B cell (primary cell): ENCODE results near the gene CERK. TPM values are rescaled to one million over a fixed set of nuclear protein-coding genes. Genes with fewer than 3 reads are reported as not detected.

ENCODE experiments used
- ATAC-seq: fragments of 200-7000 bp; cut with Tn5 transposase; one replicate; pipeline ENCODE4 v1.10.0; 2021; ENCODE audit warnings: low read depth, mild to moderate bottlenecking, moderate number of reproducible peaks, moderate library complexity
- CTCF ChIA-PET: fragments of 350-600 bp; sonication (Branson Sonifier 250); formaldehyde crosslinking; loops from one replicate; lab custom pipeline; 2021; ENCODE audit warnings: antibody characterized with exemption, inconsistent platforms; lab: Charles Lee
- POLR2A ChIA-PET: fragments of 350-600 bp; sonication (Branson Sonifier 250); formaldehyde crosslinking; loops from one replicate; lab custom pipeline; 2021; ENCODE audit warnings: antibody characterized with exemption; lab: Charles Lee
- DNase-seq: peaks from one replicate; pipeline ENCODE4 v3.0.0; 2013
- H2AFZ ChIP-seq: 2 replicates; pipeline ENCODE4 v1.6.1; 2012; ENCODE audit warnings: mild to moderate bottlenecking, low read depth, low read length; ENCODE audit not compliant: insufficient read depth, poor library complexity, severe bottlenecking
- H3K27ac ChIP-seq, 2 donors: 1 replicate in 1 of 2; 2 replicates in 1 of 2; pipeline ENCODE4 v1.5.1; 2012 to 2013; ENCODE audit warnings: low read length in 2 of 2, mild to moderate bottlenecking in 2 of 2, moderate library complexity in 1 of 2
- H3K27me3 ChIP-seq, 4 experiments: fragments of 200-600 bp in 1 of 4; sonication (generic) in 1 of 4; replicated peaks in 1 of 4; 1 replicate in 2 of 4; 2 replicates in 2 of 4; pipeline versions ENCODE4 v1.6.1 to v1.7.0; 2013 to 2016; ENCODE audit warnings: low read length in 3 of 4, mild to moderate bottlenecking in 2 of 4, mixed read lengths in 1 of 4, moderate library complexity in 1 of 4; ENCODE audit not compliant: insufficient read depth in 4 of 4, control insufficient read depth in 3 of 4; ENCODE audit errors: control extremely low read depth in 1 of 4
- H3K36me3 ChIP-seq, 2 experiments: replicated peaks in 1 of 2; 1 replicate in 1 of 2; 2 replicates in 1 of 2; pipeline versions ENCODE4 v1.6.1 to v1.7.1; 2013; ENCODE audit warnings: low read length in 1 of 2; ENCODE audit not compliant: insufficient read depth in 2 of 2, control insufficient read depth in 1 of 2; ENCODE audit errors: control extremely low read depth in 1 of 2, extremely low read depth in 1 of 2
- H3K4me1 ChIP-seq, 2 donors: fragments of 200-600 bp in 1 of 2; sonication (generic) in 1 of 2; 1 replicate in 1 of 2; 2 replicates in 1 of 2; pipeline versions ENCODE4 v1.5.1 to v1.6.1; 2013 to 2017; ENCODE audit warnings: low read length in 2 of 2; ENCODE audit not compliant: control insufficient read depth in 2 of 2, insufficient read depth in 2 of 2
- H3K4me2 ChIP-seq: replicated peaks from 2 replicates; pipeline ENCODE3; 2012; ENCODE audit warnings: mild to moderate bottlenecking, low read depth, low read length; ENCODE audit not compliant: poor library complexity, severe bottlenecking
- H3K4me3 ChIP-seq, 5 experiments: fragments of 200-600 bp in 1 of 5; sonication (generic) in 1 of 5; 1 replicate in 3 of 5; 2 replicates in 2 of 5; pipeline versions ENCODE4 v1.5.1 to v1.7.0; 2011 to 2016; ENCODE audit warnings: low read length in 4 of 5, mild to moderate bottlenecking in 4 of 5, low read depth in 2 of 5, control low read depth in 1 of 5, moderate library complexity in 1 of 5; ENCODE audit not compliant: insufficient read depth in 1 of 5; ENCODE audit errors: control extremely low read depth in 1 of 5, extremely low read depth in 1 of 5
- H3K79me2 ChIP-seq: fragments of 200-600 bp; sonication (generic); one replicate; pipeline ENCODE4 v1.6.0; 2016; ENCODE audit warnings: low read length; ENCODE audit not compliant: control insufficient read depth, insufficient read depth
- H3K9ac ChIP-seq: fragments of 200-600 bp; sonication (generic); 2 replicates; pipeline ENCODE4 v1.6.1; 2017; ENCODE audit warnings: mild to moderate bottlenecking, low read length, moderate library complexity
- H3K9me3 ChIP-seq, 3 donors: one replicate each; pipeline versions ENCODE4 v1.6.1 to v1.7.1; 2013; ENCODE audit warnings: low read length in 2 of 3; ENCODE audit not compliant: control insufficient read depth in 2 of 3, insufficient read depth in 1 of 3; ENCODE audit errors: control extremely low read depth in 1 of 3
- H4K20me1 ChIP-seq: 2 replicates; pipeline ENCODE4 v1.6.0; 2012; ENCODE audit warnings: mild to moderate bottlenecking, low read length; ENCODE audit not compliant: insufficient read depth, control insufficient read depth, poor library complexity, severe bottlenecking
- H3K27ac Mint-ChIP-seq: one replicate; pipeline ENCODE4 v1.8.0; 2021; ENCODE audit warnings: mixed read lengths
- H3K27me3 Mint-ChIP-seq: one replicate; pipeline ENCODE4 v1.8.0; 2021; ENCODE audit warnings: mixed read lengths
- H3K4me1 Mint-ChIP-seq: one replicate; pipeline ENCODE4 v1.8.0; 2021; ENCODE audit warnings: mixed read lengths
- H3K4me3 Mint-ChIP-seq: one replicate; pipeline ENCODE4 v1.8.0; 2021; ENCODE audit warnings: mixed read lengths
- H3K9me3 Mint-ChIP-seq: one replicate; pipeline ENCODE4 v1.8.0; 2022; ENCODE audit warnings: mixed read lengths; ENCODE audit not compliant: insufficient read depth
- EZH2 ChIP-seq: IDR thresholded peaks from 2 replicates; pipeline ENCODE4 v1.6.1; 2012; ENCODE audit warnings: borderline replicate concordance, low read depth, mild to moderate bottlenecking, moderate library complexity, low read length; ENCODE audit not compliant: insufficient read depth, poor library complexity, severe bottlenecking
- WGBS: methylation state at CpG from one replicate; pipeline ENCODE4 v1.1.5; 2013; ENCODE audit warnings: missing lambda C conversion rate; ENCODE audit not compliant: insufficient coverage; 5-methylcytosine and 5-hydroxymethylcytosine counted together
- intact Hi-C: fragments of 100-400 bp; cut with micrococcal nuclease; formaldehyde crosslinking; loops from one replicate; pipeline ENCODE4 v1.10.0; 2022
- polyA plus RNA-seq: library from polyadenylated mRNA; depleted of rRNA; stranded (reverse); fragments of >200 nt; gene quantifications from 2 replicates; pipeline ENCODE4 v1.2.3, GENCODE V29; 2012
- total RNA-seq, 2 donors: library from RNA; stranded (reverse); fragments of 120-200 nt in 1 of 2; gene quantifications; 1 replicate in 1 of 2; 2 replicates in 1 of 2; pipeline versions ENCODE4 v1.2.3 to v1.2.4, GENCODE V29; 2013 to 2022
- TF ChIP-seq, protein P1 (sequence below): fragments of 200-600 bp; IDR thresholded peaks from one replicate; pipeline ENCODE4 v1.8.0; 2022; ENCODE audit warnings: antibody characterized with exemption, mild to moderate bottlenecking

CERK gene
- total and polyA plus RNA-seq, 2 donors (not counting 1 experiment from before 2014, with no cell fraction given) = 23.2 to 48.3 TPM

DNA sequence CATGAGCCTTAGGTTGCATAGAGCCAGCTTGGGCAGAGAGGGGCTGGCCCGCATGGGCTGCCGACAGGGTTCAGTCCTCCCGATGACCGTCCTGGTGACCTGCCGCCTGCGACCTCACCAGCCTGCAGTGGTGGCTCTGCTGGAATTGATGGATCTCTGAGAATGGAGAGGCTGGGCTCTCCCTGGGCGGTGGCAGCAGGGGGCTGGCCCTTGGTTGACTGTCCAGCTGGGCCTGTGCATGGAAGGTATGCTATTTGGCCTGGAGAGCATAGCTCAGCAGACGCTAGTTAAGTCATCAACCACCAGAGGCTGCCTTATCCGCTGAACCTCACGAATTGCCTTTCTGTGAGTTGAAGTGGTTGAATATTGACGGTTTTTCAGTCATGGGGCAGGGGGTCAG is 98.2 kb downstream of the CERK start:
- DNase-seq = no peak
- peaks cover 62% of the 10 kb centered on the region for H4K20me1 ChIP-seq

GRCh38 chr22:46638601-46639431 is 99.2 kb downstream of the CERK start:
- Histone ChIP-seq H2AFZ (no peak overlapping the region), H4K20me1 (peaks cover 57% of the 10 kb centered on the region), H3K9ac (no peak overlapping the region), H3K9me3 (no peaks in the 10 kb centered on the region), H3K36me3 (peaks cover 0 to 16% of the 10 kb centered on the region in 2 experiments), H3K79me2 (peaks cover 40% of the 10 kb centered on the region), H3K4me3 (no peak overlapping the region), H3K27me3 (no peaks in the 10 kb centered on the region), H3K4me1 (no peaks in the 10 kb centered on the region), H3K4me2 (no peak overlapping the region), H3K27ac (no peak overlapping the region)
- Mint-ChIP-seq H3K4me3 (no peak overlapping the region), H3K27ac (peak overlapping the region; percentile 5), H3K4me1 (peaks cover 16% of the 10 kb centered on the region), H3K27me3 (no peaks in the 10 kb centered on the region), H3K9me3 (no peaks in the 10 kb centered on the region)
- 84% methylated on average over 18 of the region's 18 CpGs for WGBS
- POLR2A ChIA-PET = no interaction called here
- TF ChIP-seq, protein P1, sequence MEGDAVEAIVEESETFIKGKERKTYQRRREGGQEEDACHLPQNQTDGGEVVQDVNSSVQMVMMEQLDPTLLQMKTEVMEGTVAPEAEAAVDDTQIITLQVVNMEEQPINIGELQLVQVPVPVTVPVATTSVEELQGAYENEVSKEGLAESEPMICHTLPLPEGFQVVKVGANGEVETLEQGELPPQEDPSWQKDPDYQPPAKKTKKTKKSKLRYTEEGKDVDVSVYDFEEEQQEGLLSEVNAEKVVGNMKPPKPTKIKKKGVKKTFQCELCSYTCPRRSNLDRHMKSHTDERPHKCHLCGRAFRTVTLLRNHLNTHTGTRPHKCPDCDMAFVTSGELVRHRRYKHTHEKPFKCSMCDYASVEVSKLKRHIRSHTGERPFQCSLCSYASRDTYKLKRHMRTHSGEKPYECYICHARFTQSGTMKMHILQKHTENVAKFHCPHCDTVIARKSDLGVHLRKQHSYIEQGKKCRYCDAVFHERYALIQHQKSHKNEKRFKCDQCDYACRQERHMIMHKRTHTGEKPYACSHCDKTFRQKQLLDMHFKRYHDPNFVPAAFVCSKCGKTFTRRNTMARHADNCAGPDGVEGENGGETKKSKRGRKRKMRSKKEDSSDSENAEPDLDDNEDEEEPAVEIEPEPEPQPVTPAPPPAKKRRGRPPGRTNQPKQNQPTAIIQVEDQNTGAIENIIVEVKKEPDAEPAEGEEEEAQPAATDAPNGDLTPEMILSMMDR = no peak
- no peak for TF ChIP-seq EZH2
- ATAC-seq (peak; percentile 17), DNase-seq (peak; percentile 39)
- intact Hi-C loops = no loop called here
- CTCF ChIA-PET = no interaction called here

More for the DNA sequence above, 98.2 kb downstream of the CERK start:
- Histone ChIP-seq H3K27me3 (no peaks in the 10 kb centered on the region), H3K36me3 (peaks cover 0 to 16% of the 10 kb centered on the region in 2 experiments), H3K79me2 (peaks cover 44% of the 10 kb centered on the region), H3K9me3 (no peaks in the 10 kb centered on the region), H3K4me1 (no peaks in the 10 kb centered on the region), H3K9ac (no peak overlapping the region), H2AFZ (no peak overlapping the region), H3K4me3 (no peak overlapping the region), H3K27ac (no peak overlapping the region), H3K4me2 (no peak overlapping the region)
- no peak for ATAC-seq
- Mint-ChIP-seq H3K27me3 (no peaks in the 10 kb centered on the region), H3K4me3 (no peak overlapping the region), H3K9me3 (no peaks in the 10 kb centered on the region), H3K4me1 (peaks cover 17% of the 10 kb centered on the region), H3K27ac (no peak overlapping the region)
- intact Hi-C loops = no loop called here
- 97% methylated on average over 11 of the region's 11 CpGs for WGBS
- POLR2A ChIA-PET = no interaction called here
- CTCF ChIA-PET = interaction anchor here (0.8 to 1.1 kb wide), 2 partner anchors 70 to 76 kb away, joined by 3 to 5 read pairs; no protein-coding TSS in a partner anchor
- TF ChIP-seq, protein P1 = no peak
- TF ChIP-seq EZH2 = no peak
